Thyroid gland (tissue), 4 donors: ENCODE data around the gene MCL1.

ENCODE experiments used
- POLR2A ChIP-seq, 2 donors: fragments of 450-650 bp; IDR thresholded peaks; one replicate each; pipeline ENCODE4 v1.6.1; 2017; ENCODE audit warnings: antibody characterized with exemption in 2 of 2, mild to moderate bottlenecking in 2 of 2, moderate library complexity in 1 of 2
- TF ChIP-seq, protein P1 (sequence below), 6 experiments: fragments of 200-600 bp in 3 of 6; fragments of 450-650 bp in 3 of 6; sonication (generic) in 3 of 6; IDR thresholded peaks; one replicate each; pipeline ENCODE4 v1.5.1; 2016 to 2019; ENCODE audit warnings: antibody characterized with exemption in 6 of 6, mild to moderate bottlenecking in 2 of 6, inconsistent platforms in 1 of 6, moderate library complexity in 1 of 6

GRCh38 chr1:150562446-150563339 lies 16.7 kb downstream of the MCL1 start:
- TF ChIP-seq, protein P1, sequence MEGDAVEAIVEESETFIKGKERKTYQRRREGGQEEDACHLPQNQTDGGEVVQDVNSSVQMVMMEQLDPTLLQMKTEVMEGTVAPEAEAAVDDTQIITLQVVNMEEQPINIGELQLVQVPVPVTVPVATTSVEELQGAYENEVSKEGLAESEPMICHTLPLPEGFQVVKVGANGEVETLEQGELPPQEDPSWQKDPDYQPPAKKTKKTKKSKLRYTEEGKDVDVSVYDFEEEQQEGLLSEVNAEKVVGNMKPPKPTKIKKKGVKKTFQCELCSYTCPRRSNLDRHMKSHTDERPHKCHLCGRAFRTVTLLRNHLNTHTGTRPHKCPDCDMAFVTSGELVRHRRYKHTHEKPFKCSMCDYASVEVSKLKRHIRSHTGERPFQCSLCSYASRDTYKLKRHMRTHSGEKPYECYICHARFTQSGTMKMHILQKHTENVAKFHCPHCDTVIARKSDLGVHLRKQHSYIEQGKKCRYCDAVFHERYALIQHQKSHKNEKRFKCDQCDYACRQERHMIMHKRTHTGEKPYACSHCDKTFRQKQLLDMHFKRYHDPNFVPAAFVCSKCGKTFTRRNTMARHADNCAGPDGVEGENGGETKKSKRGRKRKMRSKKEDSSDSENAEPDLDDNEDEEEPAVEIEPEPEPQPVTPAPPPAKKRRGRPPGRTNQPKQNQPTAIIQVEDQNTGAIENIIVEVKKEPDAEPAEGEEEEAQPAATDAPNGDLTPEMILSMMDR (IDR thresholded peaks at IDR 0.05) = no peak
- no peak for TF ChIP-seq POLR2A (IDR thresholded peaks at IDR 0.05)
